Endothelial cell of umbilical vein (primary cell): ENCODE data around the gene NT5DC1. TPM values are rescaled to one million over a fixed set of nuclear protein-coding genes. Genes with fewer than 3 reads are reported as not detected.

ENCODE experiments used
- BruUV-seq: library from RNA; stranded (reverse); fragments of 400-500 nt; replicated peaks from 2 replicates; lab custom pipeline; 2021; lab: Mats Ljungman, UMichigan
- CTCF ChIA-PET: fragments of 300-600, 350-600 bp; sonication (Branson Sonifier 250); formaldehyde crosslinking; loops from one replicate; lab custom pipeline; 2021; ENCODE audit warnings: antibody characterized with exemption, inconsistent platforms; lab: Charles Lee
- POLR2A ChIA-PET: fragments of 300-600, 350-600 bp; sonication (Branson Sonifier 250); formaldehyde crosslinking; loops from one replicate; lab custom pipeline; 2021; ENCODE audit warnings: antibody characterized with exemption, inconsistent platforms; lab: Charles Lee
- DNase-seq: peaks from one replicate; pipeline ENCODE4 v3.0.0-alpha.2; 2011; ENCODE audit warnings: low read depth, low spot score
- FAIRE-seq: peaks from 2 replicates; lab custom pipeline; 2011; peaks lifted over from hg19 to GRCh38; lab: Jason Lieb, UNC
- H2AFZ ChIP-seq: 2 replicates; pipeline ENCODE4 v1.6.0; 2012; ENCODE audit warnings: low read depth, low read length, control low read depth, inconsistent platforms
- H3K27ac ChIP-seq: 2 replicates; pipeline ENCODE4 v1.5.1; 2011; ENCODE audit warnings: low read depth, mild to moderate bottlenecking, control low read depth, low read length, moderate library complexity; ENCODE audit not compliant: insufficient read depth
- H3K27me3 ChIP-seq, 2 experiments: 2 replicates each; pipeline versions ENCODE4 v1.6.0 to v1.6.1; 2011; ENCODE audit warnings: low read length in 2 of 2, mixed read lengths in 1 of 2; ENCODE audit not compliant: control insufficient read depth in 2 of 2, insufficient read depth in 2 of 2
- H3K36me3 ChIP-seq, 2 experiments: 2 replicates in 1 of 2; 3 replicates in 1 of 2; pipeline ENCODE4 v1.5.1; 2011; ENCODE audit warnings: low read length in 2 of 2, mild to moderate bottlenecking in 1 of 2, moderate library complexity in 1 of 2; ENCODE audit not compliant: control insufficient read depth in 2 of 2, insufficient read depth in 2 of 2; ENCODE audit errors: extremely low read depth in 1 of 2
- H3K4me1 ChIP-seq: 3 replicates; pipeline ENCODE4 v1.5.1; 2011; ENCODE audit warnings: mild to moderate bottlenecking, low read length; ENCODE audit not compliant: control insufficient read depth, insufficient read depth; ENCODE audit errors: extremely low read depth
- H3K4me2 ChIP-seq: 2 replicates; pipeline ENCODE4 v1.6.1; 2011; ENCODE audit warnings: low read length, control low read depth, mixed read lengths; ENCODE audit not compliant: insufficient read depth
- H3K4me3 ChIP-seq, 3 experiments: fragments of 200-600 bp in 1 of 3; sonication (generic), shearing (Covaris generic) in 1 of 3; replicated peaks in 1 of 3; 2 replicates each; pipeline ENCODE4 v1.5.1; 2011 to 2016; ENCODE audit warnings: control low read depth in 3 of 3, low read length in 3 of 3, mild to moderate bottlenecking in 2 of 3, inconsistent platforms in 1 of 3, low read depth in 1 of 3, moderate library complexity in 1 of 3; ENCODE audit not compliant: insufficient read depth in 1 of 3
- H3K79me2 ChIP-seq: 2 replicates; pipeline ENCODE4 v1.6.0; 2012; ENCODE audit warnings: low read length, inconsistent platforms; ENCODE audit not compliant: control insufficient read depth, insufficient read depth
- H3K9ac ChIP-seq: replicated peaks from 2 replicates; pipeline ENCODE3; 2011; ENCODE audit warnings: low read length, control low read depth; ENCODE audit not compliant: insufficient read depth; ENCODE audit errors: extremely low read depth
- H3K9me1 ChIP-seq: replicated peaks from 3 replicates; pipeline ENCODE4 v1.6.0; 2011; ENCODE audit warnings: mild to moderate bottlenecking, low read length; ENCODE audit not compliant: control insufficient read depth, insufficient read depth; ENCODE audit errors: extremely low read depth
- H3K9me3 ChIP-seq: replicated peaks from 2 replicates; pipeline ENCODE4 v1.5.1; 2012; ENCODE audit warnings: low read length, inconsistent platforms; ENCODE audit not compliant: control insufficient read depth, insufficient read depth
- H4K20me1 ChIP-seq: replicated peaks from 2 replicates; pipeline ENCODE3; 2011; ENCODE audit warnings: mild to moderate bottlenecking, low read length; ENCODE audit not compliant: control insufficient read depth, insufficient read depth; ENCODE audit errors: extremely low read depth
- CTCF ChIP-seq, 2 donors: IDR thresholded peaks; 1 replicate in 1 of 2; 2 replicates in 1 of 2; pipeline ENCODE4 v1.5.1; 2011; ENCODE audit warnings: low read length in 2 of 2, mild to moderate bottlenecking in 2 of 2, moderate library complexity in 2 of 2, control low read depth in 1 of 2, inconsistent platforms in 1 of 2, low read depth in 1 of 2; ENCODE audit not compliant: insufficient read depth in 1 of 2; ENCODE audit errors: extremely low read depth in 1 of 2
- EZH2 ChIP-seq: IDR thresholded peaks from 2 replicates; pipeline ENCODE4 v1.6.1; 2012; ENCODE audit warnings: borderline replicate concordance, low read depth, mild to moderate bottlenecking, moderate library complexity, low read length, inconsistent platforms; ENCODE audit not compliant: severe bottlenecking
- FOS ChIP-seq: IDR thresholded peaks from 2 replicates; pipeline ENCODE4 v1.6.1; 2011; ENCODE audit warnings: mild to moderate bottlenecking, low read length, moderate library complexity, borderline replicate concordance; ENCODE audit not compliant: insufficient read depth
- GATA2 ChIP-seq: IDR thresholded peaks from 2 replicates; pipeline ENCODE4 v1.7.0; 2011; ENCODE audit warnings: low read depth, mild to moderate bottlenecking, moderate library complexity, mixed read lengths, low read length; ENCODE audit not compliant: insufficient read length, insufficient read depth
- JUN ChIP-seq: IDR thresholded peaks from 2 replicates; pipeline ENCODE4 v1.6.1; 2011; ENCODE audit warnings: borderline replicate concordance, low read depth; ENCODE audit not compliant: insufficient read length, insufficient read depth
- MAX ChIP-seq: IDR thresholded peaks from 2 replicates; pipeline ENCODE4 v1.6.1; 2011; ENCODE audit not compliant: insufficient read depth, insufficient read length
- MYC ChIP-seq: IDR thresholded peaks from one replicate; pipeline ENCODE4 v1.6.1; 2011; ENCODE audit warnings: mild to moderate bottlenecking, low read depth, low read length
- POLR2A ChIP-seq: IDR thresholded peaks from 2 replicates; pipeline ENCODE4 v1.6.1; 2012; ENCODE audit warnings: low read depth, mild to moderate bottlenecking, control low read depth, low read length
- POLR2AphosphoS5 ChIP-seq: IDR thresholded peaks from 2 replicates; pipeline ENCODE4 v1.6.1; 2012; ENCODE audit warnings: low read depth, mild to moderate bottlenecking, control low read depth, low read length, moderate library complexity; ENCODE audit not compliant: insufficient read depth
- dilution Hi-C: fragments of 300-500 bp; cut with MboI; formaldehyde crosslinking; loops from one replicate; pipeline ENCODE4 v1.15.0; 2019; ENCODE audit warnings: low sequenced_read_pairs; ENCODE audit not compliant: extremely low pct_ligation_motif_present
- intact Hi-C: fragments of 100-400 bp; cut with micrococcal nuclease; formaldehyde crosslinking; loops from one replicate; pipeline ENCODE4 v1.10.0; 2022
- polyA plus RNA-seq, 4 experiments: library from polyadenylated mRNA; depleted of rRNA in 3 of 4; stranded (reverse) in 3 of 4; unstranded in 1 of 4; fragments of >200 nt; gene quantifications; 2 replicates each; pipeline versions ENCODE4 v1.2.1 to v1.2.3, GENCODE V29; 2011 to 2012; ENCODE audit warnings: missing spikeins in 1 of 4
- total RNA-seq: library from RNA; stranded (reverse); gene quantifications from 2 replicates; pipeline ENCODE4 v1.2.3, GENCODE V29; 2021

Gene NT5DC1
- total and polyA plus RNA-seq, 2 donors (not counting 3 experiments of a cell fraction or from before 2014, with no cell fraction given), result 11.3 to 24.3 TPM

- POLR2A ChIA-PET, result no interaction called here
- FAIRE-seq (no peak), DNase-seq (no peak)
- Histone ChIP-seq H3K27ac (no peak overlapping the region), H3K9me3 (no peaks in the 10 kb centered on the region), H3K4me2 (no peak overlapping the region), H3K9ac (no peak overlapping the region), H3K36me3 (no peaks in the 10 kb centered on the region), H3K79me2 (no peaks in the 10 kb centered on the region), H2AFZ (no peak overlapping the region), H3K4me1 (no peaks in the 10 kb centered on the region), H3K27me3 (no peaks in the 10 kb centered on the region), H3K4me3 (no peak overlapping the region), H3K9me1 (no peaks in the 10 kb centered on the region), H4K20me1 (no peaks in the 10 kb centered on the region)
- BruUV-seq, result no TSS peak
- dilution Hi-C loops, result no loop called here
- CTCF ChIA-PET, result interaction anchor here (1.0 kb wide), 1 partner anchor 11 kb away, joined by 6 read pairs; no protein-coding TSS in a partner anchor
- intact Hi-C loops, result no loop called here
- TF ChIP-seq GATA2, result no peak
- TF ChIP-seq JUN, result no peak
- no peak for TF ChIP-seq POLR2AphosphoS5
- TF ChIP-seq MYC, result no peak
- TF ChIP-seq CTCF (IDR thresholded peaks at IDR 0.05; ENCODE audit: extremely low read depth in 1 of 2, insufficient read depth in 1 of 2, low read depth in 1 of 2, low read length in 2 of 2), result no peak
- no peak for TF ChIP-seq EZH2
- no peak for TF ChIP-seq FOS
- no peak for TF ChIP-seq POLR2A
- no peak for TF ChIP-seq MAX
Observed at GRCh38 chr6:116062496-116062895, 38.2 kb upstream of the NT5DC1 start.
